GM12875 (cell line): Measurements from ENCODE around the gene PCF11.

Experiments used
- H3K4me3 ChIP-seq: one replicate; pipeline ENCODE4 v1.5.1; 2011; ENCODE audit warnings: low read depth, low read length, control low read depth
- TF ChIP-seq, protein P1 (sequence below): IDR thresholded peaks from 2 replicates; pipeline ENCODE4 v1.5.1; 2011; ENCODE audit warnings: low read depth, mild to moderate bottlenecking, control low read depth, inconsistent platforms, low read length, moderate library complexity, borderline replicate concordance; ENCODE audit not compliant: insufficient read depth

Gene PCF11

DNA sequence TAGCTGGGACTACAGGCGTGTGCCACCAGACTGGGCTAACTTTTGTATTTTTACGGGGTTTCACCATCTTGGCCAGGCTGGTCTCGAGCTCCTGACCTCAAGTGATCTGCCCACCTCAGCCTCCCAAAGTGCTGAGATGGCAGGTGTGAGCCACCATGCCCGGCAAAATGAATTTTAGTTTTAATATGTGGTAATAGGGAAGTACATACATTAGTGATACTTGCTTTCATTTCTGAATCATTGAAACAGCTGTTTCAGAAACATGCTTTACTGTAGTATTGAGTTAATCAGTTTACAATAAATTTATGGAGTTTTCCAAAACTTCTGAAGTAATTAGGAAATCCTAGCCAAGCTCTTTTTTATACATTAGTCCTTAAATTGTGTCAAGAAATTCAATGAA, 15.6 kb downstream of the PCF11 start:
- TF ChIP-seq, protein P1, sequence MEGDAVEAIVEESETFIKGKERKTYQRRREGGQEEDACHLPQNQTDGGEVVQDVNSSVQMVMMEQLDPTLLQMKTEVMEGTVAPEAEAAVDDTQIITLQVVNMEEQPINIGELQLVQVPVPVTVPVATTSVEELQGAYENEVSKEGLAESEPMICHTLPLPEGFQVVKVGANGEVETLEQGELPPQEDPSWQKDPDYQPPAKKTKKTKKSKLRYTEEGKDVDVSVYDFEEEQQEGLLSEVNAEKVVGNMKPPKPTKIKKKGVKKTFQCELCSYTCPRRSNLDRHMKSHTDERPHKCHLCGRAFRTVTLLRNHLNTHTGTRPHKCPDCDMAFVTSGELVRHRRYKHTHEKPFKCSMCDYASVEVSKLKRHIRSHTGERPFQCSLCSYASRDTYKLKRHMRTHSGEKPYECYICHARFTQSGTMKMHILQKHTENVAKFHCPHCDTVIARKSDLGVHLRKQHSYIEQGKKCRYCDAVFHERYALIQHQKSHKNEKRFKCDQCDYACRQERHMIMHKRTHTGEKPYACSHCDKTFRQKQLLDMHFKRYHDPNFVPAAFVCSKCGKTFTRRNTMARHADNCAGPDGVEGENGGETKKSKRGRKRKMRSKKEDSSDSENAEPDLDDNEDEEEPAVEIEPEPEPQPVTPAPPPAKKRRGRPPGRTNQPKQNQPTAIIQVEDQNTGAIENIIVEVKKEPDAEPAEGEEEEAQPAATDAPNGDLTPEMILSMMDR: no peak
- no peak overlapping the region for H3K4me3 ChIP-seq

DNA sequence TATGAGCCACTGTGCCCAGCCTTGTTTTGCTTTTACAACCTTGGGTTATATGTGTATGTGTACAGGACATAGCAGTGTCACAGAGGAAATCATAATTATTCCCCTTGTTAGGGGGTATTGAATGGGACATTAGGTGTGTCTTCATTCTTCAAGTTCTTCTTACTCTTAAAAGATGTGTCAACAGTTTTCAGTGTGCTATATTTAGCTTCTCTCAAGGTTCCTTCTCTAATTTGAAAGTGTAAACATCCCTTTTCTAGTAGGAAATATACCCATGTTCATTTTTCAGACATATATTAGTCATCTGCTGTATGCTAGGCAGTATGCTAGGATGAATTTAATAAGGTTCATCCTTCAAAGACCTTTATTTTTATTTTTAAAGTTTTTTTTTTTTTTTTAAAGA, 17.1 kb downstream of the PCF11 start:
- TF ChIP-seq, protein P1: no peak
- H3K4me3 ChIP-seq: no peak overlapping the region

DNA sequence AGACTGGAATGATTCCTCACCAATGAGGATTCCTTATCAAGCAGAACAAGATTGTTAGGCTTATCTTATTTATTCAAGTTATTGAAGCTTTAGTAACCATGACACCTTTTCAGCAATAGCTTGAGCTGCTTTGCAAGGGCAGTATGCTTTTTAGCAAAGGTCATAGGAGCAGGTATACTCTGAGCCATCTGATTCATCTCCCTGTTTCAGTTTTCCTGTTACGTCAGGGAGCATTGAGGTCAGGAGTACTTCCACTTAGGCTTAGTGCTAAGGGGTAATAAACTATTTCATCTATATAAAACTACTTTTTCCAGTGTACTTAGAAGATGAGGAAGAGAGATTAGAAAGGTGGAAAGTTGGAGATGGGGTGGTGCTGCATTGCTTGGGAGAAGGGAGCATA, 18.9 kb downstream of the PCF11 start:
- H3K4me3 ChIP-seq: no peak overlapping the region
- TF ChIP-seq, protein P1: no peak

DNA sequence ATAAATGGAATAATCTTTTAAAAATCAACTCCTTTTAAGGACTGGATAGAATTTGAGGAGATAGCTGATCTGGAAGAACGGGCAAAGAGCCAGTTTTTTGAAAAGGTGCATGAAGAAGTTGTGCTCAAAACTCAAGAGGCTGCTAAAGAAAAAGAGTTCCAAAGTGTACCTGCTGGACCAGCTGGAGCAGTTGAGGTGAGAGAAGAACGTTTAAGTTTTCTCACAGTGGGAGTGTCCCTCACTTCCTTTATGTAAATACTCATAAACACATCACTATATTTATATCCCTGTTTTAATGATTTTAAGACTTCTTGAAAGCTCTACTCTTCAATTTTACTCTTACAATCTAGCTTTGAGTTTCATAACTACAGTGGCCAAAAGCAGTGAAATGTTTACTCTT, 24.9 kb downstream of the PCF11 start:
- no peak overlapping the region for H3K4me3 ChIP-seq
- TF ChIP-seq, protein P1: no peak

- H3K4me3 ChIP-seq: no peak overlapping the region
- TF ChIP-seq, protein P1: no peak
Measured at GRCh38 chr11:83185767-83186166, 28.8 kb downstream of the PCF11 start.

DNA sequence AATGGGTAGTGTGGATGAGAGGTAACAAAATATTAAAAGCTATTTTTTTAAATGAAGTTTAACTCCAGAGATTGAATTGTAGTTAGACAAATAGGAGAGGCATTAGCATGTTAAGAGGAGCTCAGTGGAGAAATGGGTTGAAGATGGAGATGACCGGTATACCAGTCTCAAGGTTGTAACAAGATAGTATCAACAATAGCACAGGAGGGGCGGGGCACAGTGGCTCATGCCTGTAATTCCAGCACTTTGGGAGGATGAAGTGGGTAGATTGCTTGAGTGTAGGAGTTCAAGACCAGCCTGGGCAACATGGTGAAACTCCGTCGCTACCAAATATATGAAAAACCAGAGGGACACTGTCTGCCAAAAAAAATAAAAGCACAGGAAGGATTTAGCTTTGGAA, 30.5 kb downstream of the PCF11 start:
- no peak overlapping the region for H3K4me3 ChIP-seq
- TF ChIP-seq, protein P1: no peak

DNA sequence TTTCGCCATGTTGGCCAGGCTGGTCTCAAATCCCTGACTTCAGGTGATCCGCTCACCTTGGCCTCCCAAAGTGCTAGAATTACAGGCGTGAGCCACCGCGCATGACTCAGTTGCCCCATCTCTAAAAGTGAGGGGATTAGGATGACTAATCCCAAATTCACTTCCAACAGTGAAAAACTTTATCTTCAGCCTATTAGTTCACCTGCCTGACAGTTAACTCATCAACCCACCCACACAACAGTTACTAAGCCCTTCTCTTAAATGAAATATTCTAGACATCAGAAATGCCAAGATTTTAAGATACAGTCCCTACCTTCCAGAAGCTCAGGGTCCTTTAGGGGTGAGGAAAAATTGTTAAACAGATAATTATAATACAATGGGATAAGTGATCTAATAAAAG, 34.6 kb downstream of the PCF11 start:
- TF ChIP-seq, protein P1: no peak
- no peak overlapping the region for H3K4me3 ChIP-seq
